LNCAP (cell line): Measurements from ENCODE around the gene DAND5.

Experiments used
- TF ChIP-seq, protein P1 (sequence below): fragments of 450-650 bp; IDR thresholded peaks from 2 replicates; pipeline ENCODE4 v1.5.1; 2017; ENCODE audit warnings: mild to moderate bottlenecking

DAND5 gene, protein sequence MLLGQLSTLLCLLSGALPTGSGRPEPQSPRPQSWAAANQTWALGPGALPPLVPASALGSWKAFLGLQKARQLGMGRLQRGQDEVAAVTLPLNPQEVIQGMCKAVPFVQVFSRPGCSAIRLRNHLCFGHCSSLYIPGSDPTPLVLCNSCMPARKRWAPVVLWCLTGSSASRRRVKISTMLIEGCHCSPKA

DNA sequence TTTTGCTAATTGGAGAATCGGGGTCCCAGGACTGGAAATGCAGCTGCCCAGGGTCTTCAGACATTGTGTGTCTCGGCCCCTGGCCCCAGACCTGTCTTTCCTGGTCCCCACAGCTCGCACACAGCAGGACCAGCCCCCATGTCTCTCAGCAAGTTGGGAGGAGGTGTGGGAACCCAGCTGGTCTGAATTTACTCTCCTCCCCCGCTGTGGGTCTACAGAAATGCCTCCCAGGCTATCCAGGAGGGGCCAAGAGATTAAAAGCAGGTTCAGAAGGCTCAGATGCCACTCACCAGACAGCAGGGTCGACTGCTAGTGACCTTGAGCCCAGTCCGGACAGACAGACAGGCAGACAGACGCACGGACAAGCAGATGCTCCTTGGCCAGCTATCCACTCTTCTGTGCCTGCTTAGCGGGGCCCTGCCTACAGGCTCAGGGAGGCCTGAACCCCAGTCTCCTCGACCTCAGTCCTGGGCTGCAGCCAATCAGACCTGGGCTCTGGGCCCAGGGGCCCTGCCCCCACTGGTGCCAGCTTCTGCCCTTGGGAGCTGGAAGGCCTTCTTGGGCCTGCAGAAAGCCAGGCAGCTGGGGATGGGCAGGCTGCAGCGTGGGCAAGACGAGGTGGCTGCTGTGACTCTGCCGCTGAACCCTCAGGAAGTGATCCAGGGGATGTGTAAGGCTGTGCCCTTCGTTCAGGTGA is at the start of gene DAND5:
TSS of gene DAND5 (plus strand) at position 285 of the 697 bp plus-strand sequence. CDS start at position 370, 85 bp downstream.
- TF ChIP-seq, protein P1, sequence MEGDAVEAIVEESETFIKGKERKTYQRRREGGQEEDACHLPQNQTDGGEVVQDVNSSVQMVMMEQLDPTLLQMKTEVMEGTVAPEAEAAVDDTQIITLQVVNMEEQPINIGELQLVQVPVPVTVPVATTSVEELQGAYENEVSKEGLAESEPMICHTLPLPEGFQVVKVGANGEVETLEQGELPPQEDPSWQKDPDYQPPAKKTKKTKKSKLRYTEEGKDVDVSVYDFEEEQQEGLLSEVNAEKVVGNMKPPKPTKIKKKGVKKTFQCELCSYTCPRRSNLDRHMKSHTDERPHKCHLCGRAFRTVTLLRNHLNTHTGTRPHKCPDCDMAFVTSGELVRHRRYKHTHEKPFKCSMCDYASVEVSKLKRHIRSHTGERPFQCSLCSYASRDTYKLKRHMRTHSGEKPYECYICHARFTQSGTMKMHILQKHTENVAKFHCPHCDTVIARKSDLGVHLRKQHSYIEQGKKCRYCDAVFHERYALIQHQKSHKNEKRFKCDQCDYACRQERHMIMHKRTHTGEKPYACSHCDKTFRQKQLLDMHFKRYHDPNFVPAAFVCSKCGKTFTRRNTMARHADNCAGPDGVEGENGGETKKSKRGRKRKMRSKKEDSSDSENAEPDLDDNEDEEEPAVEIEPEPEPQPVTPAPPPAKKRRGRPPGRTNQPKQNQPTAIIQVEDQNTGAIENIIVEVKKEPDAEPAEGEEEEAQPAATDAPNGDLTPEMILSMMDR, result no peak

DNA sequence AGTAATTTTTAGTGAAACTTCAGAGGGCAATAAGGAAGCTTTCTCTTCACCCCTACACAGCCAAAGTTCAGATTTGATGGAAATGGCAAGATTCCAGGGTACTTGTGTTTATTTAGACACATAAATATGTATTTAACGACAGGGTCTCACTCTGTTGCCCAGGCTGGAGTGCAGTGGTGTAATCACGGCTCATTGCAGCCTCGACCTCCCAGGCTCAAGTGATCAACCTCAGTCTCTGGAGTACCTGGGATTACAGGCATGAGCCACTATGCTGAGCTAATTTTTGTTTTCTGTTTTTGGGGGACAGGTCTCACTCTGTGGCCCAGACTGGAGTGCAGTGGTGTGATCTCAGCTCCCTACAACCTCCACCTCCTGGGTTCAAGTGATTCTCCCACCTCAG is 48.3 kb upstream of the DAND5 start:
- TF ChIP-seq, protein P1, result no peak

DNA sequence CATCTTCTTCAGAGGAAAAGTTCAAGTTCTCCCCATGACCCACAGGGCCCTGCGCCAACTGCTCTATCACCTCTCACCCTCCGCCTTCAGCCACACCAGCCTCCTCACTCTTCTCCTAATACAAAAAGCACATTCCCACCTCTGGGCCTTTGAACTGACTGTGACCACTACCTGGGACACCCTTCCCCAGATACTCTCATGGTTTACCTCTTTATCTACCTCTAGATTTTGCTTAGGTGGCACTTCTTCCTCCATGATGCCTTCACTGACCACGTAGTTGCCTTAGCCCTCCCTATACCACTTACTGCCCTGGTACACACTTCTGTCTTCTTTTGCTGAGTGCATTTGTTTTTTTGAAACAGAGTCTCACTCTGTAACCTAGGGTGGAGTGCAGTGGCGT is 46.4 kb upstream of the DAND5 start:
- TF ChIP-seq, protein P1, result no peak

DNA sequence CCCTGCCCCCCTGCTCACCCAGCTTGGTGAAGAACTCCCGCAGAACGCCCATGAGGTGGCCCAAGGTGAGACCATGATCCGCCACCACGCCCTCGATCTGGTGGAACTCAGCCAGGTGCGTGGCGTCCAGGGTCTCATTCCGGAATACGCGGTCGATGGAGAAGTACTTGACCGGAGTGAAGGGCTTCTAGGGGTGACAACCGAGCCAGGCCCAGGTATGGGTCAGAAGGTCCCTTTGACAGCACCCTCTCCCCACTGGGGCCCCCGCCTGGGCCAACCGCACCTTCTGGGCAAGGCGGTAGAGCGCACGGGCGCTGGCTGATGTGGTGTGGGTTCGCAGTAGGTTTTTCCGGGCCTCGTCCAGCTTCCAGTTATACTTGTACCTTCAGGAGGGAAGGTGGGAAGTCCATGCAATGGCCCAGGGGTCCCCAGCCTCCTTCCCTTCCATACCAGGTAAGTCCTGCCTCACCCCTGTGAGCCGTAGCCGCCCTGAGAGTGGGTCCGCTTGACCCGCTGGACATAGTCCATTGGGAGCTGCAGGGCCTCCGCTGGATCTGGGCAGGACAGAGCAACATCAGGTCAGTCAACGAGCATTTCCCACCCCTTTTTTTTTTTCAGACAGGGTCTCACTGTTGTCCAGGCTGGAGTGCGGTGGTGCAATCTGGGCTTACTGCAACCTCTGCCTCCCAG is 44.6 kb upstream of the DAND5 start:
- TF ChIP-seq, protein P1, result no peak

DNA sequence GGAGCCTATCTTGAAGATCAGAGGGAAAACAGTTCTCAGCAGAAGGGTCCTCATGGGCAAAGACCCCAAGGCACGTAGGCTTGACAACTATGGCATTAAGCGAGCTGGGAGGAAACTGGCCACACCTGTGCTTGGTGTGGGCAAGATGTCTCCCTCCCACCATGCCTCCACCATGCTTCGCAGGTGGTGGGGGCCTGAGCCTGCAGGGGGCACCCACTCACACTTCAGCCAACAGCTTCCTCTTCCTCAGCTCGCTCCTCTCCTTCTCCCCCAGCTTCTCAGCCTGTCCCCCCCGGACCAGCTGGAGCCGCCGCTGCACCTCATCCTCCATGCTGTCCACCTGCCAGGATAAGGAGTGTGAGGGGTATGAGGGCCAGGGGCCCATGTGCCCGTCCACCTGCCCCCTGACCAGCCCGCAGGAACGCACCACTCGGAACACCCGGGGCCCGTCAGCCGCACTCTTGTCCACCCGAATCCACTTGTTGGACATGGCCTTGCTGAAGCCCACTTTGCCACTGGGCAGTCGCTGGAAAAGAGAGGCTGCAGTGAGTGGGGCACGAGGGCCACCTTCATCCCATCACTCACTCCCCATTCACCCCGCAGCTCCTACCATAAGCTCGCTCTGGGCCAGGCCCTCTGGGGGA is 39.3 kb upstream of the DAND5 start:
- TF ChIP-seq, protein P1, result no peak

DNA sequence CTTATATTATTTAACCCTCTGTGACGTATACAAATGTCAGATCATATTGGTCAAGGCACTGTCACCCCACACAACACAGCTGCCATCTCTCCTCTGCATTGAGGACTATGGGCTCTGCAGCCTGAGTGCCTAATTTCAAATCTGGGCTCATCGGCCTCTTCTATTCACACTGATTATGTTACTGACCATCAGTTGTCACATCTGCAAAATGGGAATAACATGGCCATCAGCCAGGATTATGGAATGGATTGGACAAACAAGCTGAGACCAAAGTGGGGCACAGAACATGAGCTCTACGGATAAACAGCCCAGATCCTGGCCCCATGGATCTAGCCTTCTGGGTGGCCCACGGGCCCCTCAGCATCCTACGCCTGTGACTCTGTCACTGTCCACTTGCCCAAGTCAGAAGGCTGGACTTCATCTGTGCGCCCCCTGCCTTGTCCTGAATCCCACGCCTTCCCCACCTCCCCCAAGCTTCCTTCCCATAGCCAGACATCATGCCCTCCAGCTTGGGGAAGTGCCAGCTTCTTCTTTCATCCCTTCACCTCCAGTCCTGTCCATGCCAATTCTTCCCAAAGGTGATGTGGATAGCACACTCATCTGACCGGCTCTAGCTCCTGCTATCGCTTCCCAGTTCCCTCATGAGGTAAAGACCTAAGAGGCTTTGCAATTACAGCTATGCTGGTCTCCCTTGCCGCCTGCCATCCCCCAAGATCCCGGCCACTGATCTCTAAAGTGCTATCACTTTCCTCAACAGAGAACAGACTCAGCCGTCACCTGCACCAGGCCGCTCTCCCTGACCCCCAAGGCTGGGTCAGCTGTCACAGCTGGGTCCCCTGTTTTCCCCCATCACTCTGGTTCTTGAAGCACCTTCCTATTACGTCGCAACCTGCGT is 36.7 kb upstream of the DAND5 start:
- TF ChIP-seq, protein P1, result no peak
